T-cell (primary cell): ENCODE measurements around the gene TFDP2. TPM values are rescaled to one million over a fixed set of nuclear protein-coding genes. Genes with fewer than 3 reads are reported as not detected.

ENCODE experiments used
- ATAC-seq, 4 experiments: fragments of 200-7000 bp in 3 of 4; fragments of 150-1000 bp in 1 of 4; cut with Tn5 transposase; replicated peaks in 1 of 4; 1 replicate in 3 of 4; 2 replicates in 1 of 4; pipeline ENCODE4 v1.10.0; 2021; ENCODE audit warnings: moderate library complexity in 3 of 4, mild to moderate bottlenecking in 2 of 4, moderate number of reproducible peaks in 1 of 4
- CTCF ChIA-PET, 2 donors: fragments of 300-600 bp; sonication (Branson Sonifier 250); formaldehyde crosslinking; loops; one replicate each; lab custom pipeline; 2022; ENCODE audit warnings: antibody characterized with exemption in 2 of 2; lab: Charles Lee
- POLR2A ChIA-PET, 2 donors: fragments of 300-600 bp; sonication (Branson Sonifier 250); formaldehyde crosslinking; loops; one replicate each; lab custom pipeline; 2022; ENCODE audit warnings: antibody characterized with exemption in 2 of 2; lab: Charles Lee
- DNase-seq, 35 experiments: peaks; one replicate each; pipeline versions ENCODE4 v3.0.0 to v3.0.0-alpha.2; 2013 to 2023
- H3K27ac ChIP-seq: one replicate; pipeline ENCODE4 v1.5.1; 2013; ENCODE audit warnings: low read length
- H3K27me3 ChIP-seq, 2 experiments: replicated peaks in 1 of 2; 1 replicate in 1 of 2; 2 replicates in 1 of 2; pipeline versions ENCODE4 v1.6.1 to v1.7.0; 2013; ENCODE audit warnings: low read length in 1 of 2, mixed read lengths in 1 of 2; ENCODE audit not compliant: control insufficient read depth in 2 of 2, insufficient read depth in 2 of 2; ENCODE audit errors: extremely low read depth in 1 of 2
- H3K36me3 ChIP-seq, 2 donors: 1 replicate in 1 of 2; 2 replicates in 1 of 2; pipeline versions ENCODE4 v1.6.1 to v1.7.0; 2013; ENCODE audit warnings: low read length in 1 of 2; ENCODE audit not compliant: control insufficient read depth in 2 of 2, insufficient read depth in 1 of 2; ENCODE audit errors: extremely low read depth in 1 of 2
- H3K4me1 ChIP-seq, 2 experiments: 1 replicate in 1 of 2; 2 replicates in 1 of 2; pipeline versions ENCODE4 v1.6.1 to v1.7.0; 2013; ENCODE audit warnings: low read length in 2 of 2, mixed read lengths in 1 of 2; ENCODE audit not compliant: insufficient read depth in 2 of 2, control insufficient read depth in 1 of 2; ENCODE audit errors: extremely low read depth in 1 of 2
- H3K4me3 ChIP-seq, 2 donors: 1 replicate in 1 of 2; 2 replicates in 1 of 2; pipeline versions ENCODE4 v1.5.1 to v1.7.0; 2013; ENCODE audit warnings: mild to moderate bottlenecking in 2 of 2, low read length in 1 of 2, moderate library complexity in 1 of 2; ENCODE audit not compliant: control insufficient read depth in 1 of 2; ENCODE audit errors: extremely low read depth in 1 of 2
- H3K9me3 ChIP-seq: 2 replicates; pipeline ENCODE4 v1.7.0; 2013
- H3K27ac Mint-ChIP-seq, 2 donors: one replicate each; pipeline ENCODE4 v1.8.0; 2020 to 2021; ENCODE audit warnings: mild to moderate bottlenecking in 2 of 2, mixed read lengths in 2 of 2
- H3K27me3 Mint-ChIP-seq, 2 donors: one replicate each; pipeline ENCODE4 v1.8.0; 2021 to 2022; ENCODE audit warnings: mixed read lengths in 2 of 2
- H3K36me3 Mint-ChIP-seq: one replicate; pipeline ENCODE4 v1.8.0; 2021; ENCODE audit warnings: mixed read lengths
- H3K4me1 Mint-ChIP-seq, 3 donors: one replicate each; pipeline ENCODE4 v1.8.0; 2020 to 2022; ENCODE audit warnings: mixed read lengths in 3 of 3, mild to moderate bottlenecking in 1 of 3
- H3K4me3 Mint-ChIP-seq, 3 donors: one replicate each; pipeline ENCODE4 v1.8.0; 2020 to 2022; ENCODE audit warnings: mild to moderate bottlenecking in 3 of 3, mixed read lengths in 3 of 3, moderate library complexity in 3 of 3
- H3K9me3 Mint-ChIP-seq, 3 donors: one replicate each; pipeline ENCODE4 v1.8.0; 2020 to 2022; ENCODE audit warnings: mixed read lengths in 3 of 3
- WGBS: methylation state at CpG from one replicate; pipeline ENCODE4 v1.1.5; 2013; ENCODE audit warnings: missing lambda C conversion rate; ENCODE audit not compliant: insufficient coverage; 5-methylcytosine and 5-hydroxymethylcytosine counted together
- total RNA-seq, 35 experiments: library from RNA in 6 of 35; stranded (reverse) in 6 of 35; fragments of 120-200 nt in 1 of 35; gene quantifications; one replicate each; pipeline versions ENCODE4 v1.2.1 to v1.2.4 and lab custom pipeline; 2013 to 2026

Gene TFDP2
- total RNA-seq, 5 donors from 2014 or later (not counting 1 experiment from before 2014, with no cell fraction given): 30.1 to 45.0 (median 35.5) TPM

- Mint-ChIP-seq H3K36me3 (peaks cover 24% of the 10 kb centered on the region), H3K4me1 (no peaks in the 10 kb centered on the region), H3K9me3 (peaks cover 0 to 4% (median 0%) of the 10 kb centered on the region in 3 donors), H3K4me3 (no peak overlapping the region), H3K27me3 (no peaks in the 10 kb centered on the region), H3K27ac (no peak overlapping the region)
- H3K4me3 ChIP-seq: no peak overlapping the region
- H3K27me3 ChIP-seq: no peaks in the 10 kb centered on the region
- ATAC-seq: no peak
- POLR2A ChIA-PET: no interaction called here
- no peak overlapping the region for H3K27ac ChIP-seq
- no peaks in the 10 kb centered on the region for H3K4me1 ChIP-seq
- H3K9me3 ChIP-seq: no peaks in the 10 kb centered on the region
- DNase-seq: no peak
- CTCF ChIA-PET: no interaction called here
- no peaks in the 10 kb centered on the region for H3K36me3 ChIP-seq
- WGBS: no CpG with 5 or more reads among the region's 1 CpG
Observed at GRCh38 chr3:142065932-142066331, 83.4 kb downstream of the TFDP2 start.

DNA sequence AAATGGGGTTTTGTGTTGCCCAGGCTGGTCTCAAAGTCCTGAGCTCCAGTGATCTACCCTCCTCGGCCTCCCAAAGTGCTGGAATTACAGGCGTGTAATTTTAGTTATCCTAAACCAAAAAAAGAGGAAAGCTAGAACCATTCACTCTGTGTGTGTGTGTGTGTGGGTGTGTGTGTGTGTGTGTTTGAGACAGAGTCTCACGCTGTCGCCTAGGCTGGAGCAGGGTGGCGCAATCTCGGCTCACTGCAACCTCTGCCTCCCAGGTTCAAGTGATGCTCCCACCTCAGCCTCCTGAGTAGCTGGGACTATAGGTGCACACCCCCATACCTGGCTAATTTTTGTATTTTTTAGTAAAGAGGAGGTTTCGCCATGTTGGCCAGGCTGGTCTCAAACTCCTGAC, 84.0 kb downstream of the TFDP2 start:
- ChIA-PET CTCF (no interaction called here), POLR2A (no interaction called here)
- Histone ChIP-seq H3K4me3 (no peak overlapping the region), H3K4me1 (no peaks in the 10 kb centered on the region), H3K36me3 (no peaks in the 10 kb centered on the region), H3K27ac (no peak overlapping the region), H3K9me3 (no peaks in the 10 kb centered on the region), H3K27me3 (no peaks in the 10 kb centered on the region)
- Mint-ChIP-seq H3K27me3 (no peaks in the 10 kb centered on the region), H3K27ac (no peak overlapping the region), H3K4me3 (no peak overlapping the region), H3K4me1 (no peaks in the 10 kb centered on the region), H3K36me3 (peaks cover 21% of the 10 kb centered on the region), H3K9me3 (peaks cover 0 to 4% (median 0%) of the 10 kb centered on the region in 3 donors)
- ATAC-seq (no peak), DNase-seq (no peak)
- WGBS: no CpG with 5 or more reads among the region's 7 CpGs

GRCh38 chr3:142064454-142064853, 84.9 kb downstream of the TFDP2 start:
- Histone ChIP-seq H3K9me3 (no peaks in the 10 kb centered on the region), H3K36me3 (no peaks in the 10 kb centered on the region), H3K27ac (no peak overlapping the region), H3K4me3 (no peak overlapping the region), H3K27me3 (no peaks in the 10 kb centered on the region), H3K4me1 (no peaks in the 10 kb centered on the region)
- no CpG with 5 or more reads among the region's 3 CpGs for WGBS
- DNase-seq (no peak), ATAC-seq (no peak)
- Mint-ChIP-seq H3K4me3 (no peak overlapping the region), H3K4me1 (no peaks in the 10 kb centered on the region), H3K9me3 (peaks cover 0 to 4% (median 0%) of the 10 kb centered on the region in 3 donors), H3K36me3 (peaks cover 23% of the 10 kb centered on the region), H3K27me3 (no peaks in the 10 kb centered on the region), H3K27ac (no peak overlapping the region)
- CTCF ChIA-PET: no interaction called here
- POLR2A ChIA-PET: no interaction called here

- Mint-ChIP-seq H3K4me1 (peaks cover 0 to 6% (median 6%) of the 10 kb centered on the region in 3 donors), H3K36me3 (peaks cover 27% of the 10 kb centered on the region), H3K27me3 (no peaks in the 10 kb centered on the region), H3K27ac (no peak overlapping the region), H3K4me3 (no peak overlapping the region), H3K9me3 (peaks cover 0 to 4% (median 0%) of the 10 kb centered on the region in 3 donors)
- ATAC-seq (no peak), DNase-seq (no peak)
- Histone ChIP-seq H3K27me3 (no peaks in the 10 kb centered on the region), H3K9me3 (no peaks in the 10 kb centered on the region), H3K4me3 (no peak overlapping the region), H3K27ac (no peak overlapping the region), H3K36me3 (no peaks in the 10 kb centered on the region), H3K4me1 (no peaks in the 10 kb centered on the region)
- ChIA-PET CTCF (interaction anchor here in 1 of 2 donors (0.6 kb wide), 2 partner anchors 19 to 1766 kb away, joined by 3 read pairs; no protein-coding TSS in a partner anchor), POLR2A (no interaction called here)
- no CpG with 5 or more reads among the region's 2 CpGs for WGBS
Observed at GRCh38 chr3:142057331-142057725, 92.0 kb downstream of the TFDP2 start.

DNA sequence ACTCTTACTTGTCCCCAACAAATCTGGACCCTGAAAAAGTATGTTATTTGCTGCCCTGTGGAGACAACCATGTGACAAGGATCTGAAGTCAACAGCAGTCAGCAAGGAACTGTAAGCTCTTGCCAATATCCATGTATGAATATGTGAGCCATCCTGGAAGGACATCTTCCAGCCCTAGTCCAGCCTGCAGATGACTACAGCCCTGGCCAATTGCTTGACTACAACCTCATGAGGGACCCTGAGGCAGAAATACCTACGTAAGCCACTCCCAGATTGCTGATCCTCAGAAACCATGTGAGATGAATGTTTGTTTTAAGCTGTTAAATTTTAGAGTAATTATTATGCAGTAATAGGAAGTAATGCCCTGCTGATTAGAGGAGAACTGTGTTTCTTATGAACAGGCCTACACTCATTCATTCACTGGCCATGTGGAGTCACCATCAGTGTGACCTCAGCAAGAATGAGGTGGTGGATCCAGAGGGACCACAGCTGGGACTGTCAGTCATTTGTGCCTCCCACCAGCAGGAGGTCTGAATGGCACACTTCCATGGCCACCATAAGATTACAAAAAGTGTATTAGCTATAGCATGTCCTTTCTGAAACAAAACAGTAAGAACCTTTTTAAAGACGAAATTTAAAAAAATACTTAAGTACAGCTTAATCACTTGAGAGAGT, 92.6 kb downstream of the TFDP2 start:
- Mint-ChIP-seq H3K36me3 (peaks cover 26% of the 10 kb centered on the region), H3K27ac (no peak overlapping the region), H3K4me3 (no peak overlapping the region), H3K9me3 (peaks cover 0 to under 1% (median 0%) of the 10 kb centered on the region in 3 donors), H3K27me3 (no peaks in the 10 kb centered on the region), H3K4me1 (peaks cover 0 to 6% (median 6%) of the 10 kb centered on the region in 3 donors)
- no peak for DNase-seq
- ChIA-PET POLR2A (no interaction called here), CTCF (interaction anchor here in 1 of 2 donors (0.6 kb wide), 2 partner anchors 19 to 39 kb away, joined by 3 read pairs; no protein-coding TSS in a partner anchor)
- no peaks in the 10 kb centered on the region for H3K9me3 ChIP-seq
- no peaks in the 10 kb centered on the region for H3K36me3 ChIP-seq
- H3K4me1 ChIP-seq: no peaks in the 10 kb centered on the region
- H3K27me3 ChIP-seq: no peaks in the 10 kb centered on the region
- no CpG with 5 or more reads among the region's 2 CpGs for WGBS
- no peak for ATAC-seq
- no peak overlapping the region for H3K27ac ChIP-seq
- H3K4me3 ChIP-seq: no peak overlapping the region

- Histone ChIP-seq H3K4me1 (no peaks in the 10 kb centered on the region), H3K27me3 (no peaks in the 10 kb centered on the region), H3K36me3 (no peaks in the 10 kb centered on the region), H3K27ac (no peak overlapping the region), H3K9me3 (no peaks in the 10 kb centered on the region), H3K4me3 (no peak overlapping the region)
- Mint-ChIP-seq H3K27me3 (no peaks in the 10 kb centered on the region), H3K4me1 (peaks cover 0 to 6% (median 6%) of the 10 kb centered on the region in 3 donors), H3K36me3 (peaks cover 31% of the 10 kb centered on the region), H3K27ac (no peak overlapping the region), H3K9me3 (no peaks in the 10 kb centered on the region), H3K4me3 (no peak overlapping the region)
- DNase-seq: no peak
- POLR2A ChIA-PET: interaction anchor here in 1 of 2 donors (0.6 kb wide), 1 partner anchor 11 kb away, joined by 12 read pairs; no protein-coding TSS in a partner anchor
- CTCF ChIA-PET: no interaction called here
- ATAC-seq: no peak
- no CpG with 5 or more reads among the region's 1 CpG for WGBS
Observed at GRCh38 chr3:142053835-142054234, 95.5 kb downstream of the TFDP2 start.
